Kidney (tissue), 14 donors: ENCODE results near the gene PCARE. TPM values are rescaled to one million over a fixed set of nuclear protein-coding genes. Genes with fewer than 3 reads are reported as not detected.

Experiments used
- DNase-seq, 5 donors: peaks; one replicate each; pipeline ENCODE4 v3.0.0-alpha.2; 2013 to 2020
- FAIRE-seq: peaks from 2 replicates; lab custom pipeline; 2012; peaks lifted over from hg19 to GRCh38; lab: Jason Lieb, UNC
- H3K27ac ChIP-seq, 2 donors: one replicate each; pipeline ENCODE4 v1.7.0; 2013; ENCODE audit warnings: low read depth in 2 of 2, low read length in 2 of 2, inconsistent platforms in 1 of 2
- H3K27me3 ChIP-seq: one replicate; pipeline ENCODE4 v1.7.1; 2013; ENCODE audit warnings: low read length, inconsistent platforms; ENCODE audit not compliant: control insufficient read depth, insufficient read depth
- H3K36me3 ChIP-seq, 3 donors: one replicate each; pipeline versions ENCODE4 v1.7.0 to v1.7.1; 2013; ENCODE audit warnings: low read length in 3 of 3, control low read depth in 1 of 3, inconsistent platforms in 1 of 3; ENCODE audit not compliant: insufficient read depth in 3 of 3, control insufficient read depth in 2 of 3
- H3K4me1 ChIP-seq, 3 donors: one replicate each; pipeline versions ENCODE4 v1.7.0 to v1.7.1; 2013; ENCODE audit warnings: low read length in 3 of 3, inconsistent platforms in 1 of 3, low read depth in 1 of 3; ENCODE audit not compliant: control insufficient read depth in 2 of 3, insufficient read depth in 2 of 3
- H3K4me3 ChIP-seq, 3 donors: one replicate each; pipeline versions ENCODE4 v1.7.0 to v1.8.1; 2013; ENCODE audit warnings: low read length in 3 of 3, control low read depth in 1 of 3, inconsistent platforms in 1 of 3
- H3K9ac ChIP-seq, 3 donors: one replicate each; pipeline versions ENCODE4 v1.7.0 to v1.7.1; 2013; ENCODE audit warnings: low read length in 3 of 3, control low read depth in 1 of 3, inconsistent platforms in 1 of 3
- H3K9me3 ChIP-seq, 3 donors: one replicate each; pipeline versions ENCODE4 v1.7.0 to v1.7.1; 2013; ENCODE audit warnings: low read length in 3 of 3, control low read depth in 1 of 3, inconsistent platforms in 1 of 3; ENCODE audit not compliant: control insufficient read depth in 2 of 3, insufficient read depth in 1 of 3
- CTCF ChIP-seq: IDR thresholded peaks from 3 replicates; pipeline ENCODE4 v1.5.1; 2012; ENCODE audit warnings: mild to moderate bottlenecking, moderate library complexity, borderline replicate concordance; ENCODE audit not compliant: insufficient read depth; ENCODE audit errors: extremely low read depth
- intact Hi-C: fragments of 100-400 bp; cut with DNase I; formaldehyde crosslinking; loops from one replicate; pipeline ENCODE4 v1.11.1; 2022
- polyA plus RNA-seq: library from polyadenylated mRNA; stranded (reverse); fragments of 350-450 nt; fragmentation: Illumina TruSeq; extraction: RNeasy Lipid Tissue Mini Kit (QIAGEN cat#74804); gene quantifications from one replicate; pipeline ENCODE4 v1.2.3, GENCODE V29; 2014; ENCODE audit warnings: low read depth, low replicate concordance; ENCODE audit not compliant: insufficient read depth
- total RNA-seq: library from RNA; stranded (reverse); fragmentation: NEBNext Ultra II Directional; extraction: Animal tissue kit (Norgen Biotek cat#: 25700); gene quantifications from one replicate; pipeline ENCODE4 v1.2.1, GENCODE V29; 2021
- donor health status: control.
- donor health status: control.
- donor health status: control.
- donor health status: control.
- donor health status: control.
- donor health status: DM: yes; HTN: yes; CAD: no.
- donor health status: Normal renal cell carcinoma (clear cell type).

PCARE gene
- total and polyA plus RNA-seq, 2 donors from 2014 or later: 1.3 TPM; not detected in 1

- Histone ChIP-seq H3K4me3 (no peak overlapping the region), H3K9me3 (no peaks in the 10 kb centered on the region), H3K36me3 (no peaks in the 10 kb centered on the region), H3K27ac (no peak overlapping the region), H3K4me1 (no peaks in the 10 kb centered on the region), H3K9ac (no peak overlapping the region), H3K27me3 (no peaks in the 10 kb centered on the region)
- no peak for TF ChIP-seq CTCF
- intact Hi-C loops: no loop called here
- DNase-seq: no peak
- FAIRE-seq: no peak
Measured at GRCh38 chr2:29106256-29106655, 31.9 kb upstream of the PCARE start.

GRCh38 chr2:29105375-29105774, 31.1 kb upstream of the PCARE start:
- no peak for FAIRE-seq
- H3K27me3 ChIP-seq: no peaks in the 10 kb centered on the region
- no peak for TF ChIP-seq CTCF
- no peaks in the 10 kb centered on the region for H3K9me3 ChIP-seq
- H3K4me3 ChIP-seq: no peak overlapping the region
- no peak overlapping the region for H3K27ac ChIP-seq
- intact Hi-C loops: no loop called here
- DNase-seq: no peak
- H3K4me1 ChIP-seq: no peaks in the 10 kb centered on the region
- H3K36me3 ChIP-seq: no peaks in the 10 kb centered on the region
- H3K9ac ChIP-seq: no peak overlapping the region

- H3K9me3 ChIP-seq: no peaks in the 10 kb centered on the region
- no peaks in the 10 kb centered on the region for H3K36me3 ChIP-seq
- no peak for FAIRE-seq
- no peak overlapping the region for H3K9ac ChIP-seq
- H3K4me1 ChIP-seq: no peaks in the 10 kb centered on the region
- intact Hi-C loops: no loop called here
- H3K27ac ChIP-seq: no peak overlapping the region
- DNase-seq: no peak
- TF ChIP-seq CTCF: no peak
- no peak overlapping the region for H3K4me3 ChIP-seq
- no peaks in the 10 kb centered on the region for H3K27me3 ChIP-seq
Measured at GRCh38 chr2:29104688-29105087, 30.4 kb upstream of the PCARE start.

- Histone ChIP-seq H3K4me3 (no peak overlapping the region), H3K27ac (no peak overlapping the region), H3K27me3 (no peaks in the 10 kb centered on the region), H3K4me1 (no peaks in the 10 kb centered on the region), H3K9ac (no peak overlapping the region), H3K36me3 (no peaks in the 10 kb centered on the region), H3K9me3 (no peaks in the 10 kb centered on the region)
- DNase-seq (no peak), FAIRE-seq (no peak)
- TF ChIP-seq CTCF: no peak
- intact Hi-C loops: no loop called here
Measured at GRCh38 chr2:29100564-29100963, 26.2 kb upstream of the PCARE start.
